Measurements from ENCODE around the gene NT5DC3. TPM values are rescaled to one million over a fixed set of nuclear protein-coding genes. Genes with fewer than 3 reads are reported as not detected.

NT5DC3 gene
- total RNA-seq: 1 to 10 TPM; 2.3 to 2.4 TPM

GRCh38 chr12:103840876-103841689 is at the start of gene NT5DC3:
Gene NT5DC3, minus strand, starts transcription at chr12:103841234. Its CDS starts 78 bp downstream, at chr12:103841156.
- no peaks in the 10 kb centered on the region for H3K9me3 ChIP-seq
- H3K4me1 ChIP-seq: peaks cover 0 to 16% of the 10 kb centered on the region in 2 donors
- TF ChIP-seq, protein P1, sequence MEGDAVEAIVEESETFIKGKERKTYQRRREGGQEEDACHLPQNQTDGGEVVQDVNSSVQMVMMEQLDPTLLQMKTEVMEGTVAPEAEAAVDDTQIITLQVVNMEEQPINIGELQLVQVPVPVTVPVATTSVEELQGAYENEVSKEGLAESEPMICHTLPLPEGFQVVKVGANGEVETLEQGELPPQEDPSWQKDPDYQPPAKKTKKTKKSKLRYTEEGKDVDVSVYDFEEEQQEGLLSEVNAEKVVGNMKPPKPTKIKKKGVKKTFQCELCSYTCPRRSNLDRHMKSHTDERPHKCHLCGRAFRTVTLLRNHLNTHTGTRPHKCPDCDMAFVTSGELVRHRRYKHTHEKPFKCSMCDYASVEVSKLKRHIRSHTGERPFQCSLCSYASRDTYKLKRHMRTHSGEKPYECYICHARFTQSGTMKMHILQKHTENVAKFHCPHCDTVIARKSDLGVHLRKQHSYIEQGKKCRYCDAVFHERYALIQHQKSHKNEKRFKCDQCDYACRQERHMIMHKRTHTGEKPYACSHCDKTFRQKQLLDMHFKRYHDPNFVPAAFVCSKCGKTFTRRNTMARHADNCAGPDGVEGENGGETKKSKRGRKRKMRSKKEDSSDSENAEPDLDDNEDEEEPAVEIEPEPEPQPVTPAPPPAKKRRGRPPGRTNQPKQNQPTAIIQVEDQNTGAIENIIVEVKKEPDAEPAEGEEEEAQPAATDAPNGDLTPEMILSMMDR (IDR thresholded peaks at IDR 0.05): peak in 1 of 2 donors; percentile 3
- peak; percentile 76 for DNase-seq (ENCODE audit: low spot score)
- H3K36me3 ChIP-seq: no peaks in the 10 kb centered on the region
- peak within 1 kb of the TSS; percentile 76 to 81 for H3K27ac ChIP-seq
- H3K4me3 ChIP-seq: peak within 1 kb of the TSS; percentile 67 to 78
- H3K27me3 ChIP-seq: no peaks in the 10 kb centered on the region

DNA sequence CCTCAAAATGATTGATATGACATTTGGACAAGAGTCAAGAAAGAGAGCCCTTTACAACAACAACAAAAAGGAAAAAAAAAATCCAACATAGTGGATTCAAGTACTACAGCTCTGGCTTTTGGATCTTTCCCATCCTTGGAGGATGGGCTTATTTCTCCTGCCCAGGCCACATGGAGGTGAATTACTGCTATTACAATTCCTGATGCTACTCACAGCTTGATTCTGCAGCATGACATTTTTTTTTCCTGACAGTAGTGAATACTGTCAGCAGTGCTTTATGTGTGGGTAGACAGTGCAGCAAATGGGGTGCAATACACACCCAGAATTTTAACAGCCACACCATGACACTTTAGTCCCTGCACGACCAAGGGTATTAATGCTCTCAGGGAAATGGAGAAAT is 46.7 kb upstream of the NT5DC3 start:
- Histone ChIP-seq H3K4me3 (no peak overlapping the region), H3K9me3 (no peaks in the 10 kb centered on the region), H3K36me3 (no peaks in the 10 kb centered on the region), H3K4me1 (no peaks in the 10 kb centered on the region), H3K27me3 (no peaks in the 10 kb centered on the region), H3K27ac (no peak overlapping the region)
- no peak for DNase-seq (ENCODE audit: low spot score)
- TF ChIP-seq, protein P1 (IDR thresholded peaks at IDR 0.05): no peak

- Histone ChIP-seq H3K36me3 (no peaks in the 10 kb centered on the region), H3K9me3 (no peaks in the 10 kb centered on the region), H3K27ac (no peak overlapping the region), H3K4me1 (no peaks in the 10 kb centered on the region), H3K27me3 (no peaks in the 10 kb centered on the region), H3K4me3 (no peak overlapping the region)
- no peak for DNase-seq (ENCODE audit: low spot score)
- TF ChIP-seq, protein P1 (IDR thresholded peaks at IDR 0.05): no peak
These were observed 45.3 kb upstream of the NT5DC3 start for GRCh38 chr12:103886195-103886797.

- Histone ChIP-seq H3K4me1 (no peaks in the 10 kb centered on the region), H3K27ac (no peak overlapping the region), H3K27me3 (no peaks in the 10 kb centered on the region), H3K36me3 (no peaks in the 10 kb centered on the region), H3K9me3 (no peaks in the 10 kb centered on the region), H3K4me3 (no peak overlapping the region)
- TF ChIP-seq, protein P1 (IDR thresholded peaks at IDR 0.05): peak in 1 of 2 donors; percentile 43
- DNase-seq (ENCODE audit: low spot score): no peak
These were observed 43.3 kb upstream of the NT5DC3 start for GRCh38 chr12:103884316-103884715.

GRCh38 chr12:103883908-103884307 is 42.9 kb upstream of the NT5DC3 start:
- no peak overlapping the region for H3K4me3 ChIP-seq
- no peak for DNase-seq (ENCODE audit: low spot score)
- H3K36me3 ChIP-seq: no peaks in the 10 kb centered on the region
- no peak overlapping the region for H3K27ac ChIP-seq
- no peaks in the 10 kb centered on the region for H3K4me1 ChIP-seq
- TF ChIP-seq, protein P1 (IDR thresholded peaks at IDR 0.05): no peak
- no peaks in the 10 kb centered on the region for H3K27me3 ChIP-seq
- H3K9me3 ChIP-seq: no peaks in the 10 kb centered on the region

All from right atrium auricular region (tissue), 2 donors.